ENCODE measurements around the gene FAM241B.

FAM241B gene

DNA sequence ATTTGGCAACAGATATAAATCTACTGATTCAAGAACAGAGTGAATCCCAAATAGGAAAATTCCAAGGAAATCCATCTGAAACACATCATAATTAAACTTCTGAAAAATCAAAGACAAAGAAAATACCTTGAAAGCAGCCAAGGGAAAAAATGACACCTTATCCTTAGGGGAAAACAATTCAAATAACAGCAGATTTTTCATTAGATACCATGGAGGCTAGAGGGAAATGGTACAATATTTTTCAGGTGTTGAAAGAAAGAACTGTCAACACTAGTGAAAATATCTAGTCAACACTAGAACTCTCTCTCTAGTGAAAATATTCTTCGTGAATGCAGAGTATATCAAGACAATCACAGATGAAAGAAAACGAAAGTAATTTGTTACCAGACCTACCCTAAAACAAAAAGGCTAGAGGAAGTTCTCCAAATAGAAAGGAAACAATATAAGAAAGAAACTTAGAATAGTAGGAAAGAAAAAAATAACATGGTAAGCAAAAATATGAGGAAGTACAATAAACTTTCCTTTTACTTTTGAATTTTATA, 5.7 kb upstream of the FAM241B start:
- DNase-seq (ENCODE audit: low read depth, low spot score): no peak
- in situ Hi-C loops (cut with HindIII; ENCODE audit: low sequenced_read_pairs): no loop called here
- TF ChIP-seq, protein P1, sequence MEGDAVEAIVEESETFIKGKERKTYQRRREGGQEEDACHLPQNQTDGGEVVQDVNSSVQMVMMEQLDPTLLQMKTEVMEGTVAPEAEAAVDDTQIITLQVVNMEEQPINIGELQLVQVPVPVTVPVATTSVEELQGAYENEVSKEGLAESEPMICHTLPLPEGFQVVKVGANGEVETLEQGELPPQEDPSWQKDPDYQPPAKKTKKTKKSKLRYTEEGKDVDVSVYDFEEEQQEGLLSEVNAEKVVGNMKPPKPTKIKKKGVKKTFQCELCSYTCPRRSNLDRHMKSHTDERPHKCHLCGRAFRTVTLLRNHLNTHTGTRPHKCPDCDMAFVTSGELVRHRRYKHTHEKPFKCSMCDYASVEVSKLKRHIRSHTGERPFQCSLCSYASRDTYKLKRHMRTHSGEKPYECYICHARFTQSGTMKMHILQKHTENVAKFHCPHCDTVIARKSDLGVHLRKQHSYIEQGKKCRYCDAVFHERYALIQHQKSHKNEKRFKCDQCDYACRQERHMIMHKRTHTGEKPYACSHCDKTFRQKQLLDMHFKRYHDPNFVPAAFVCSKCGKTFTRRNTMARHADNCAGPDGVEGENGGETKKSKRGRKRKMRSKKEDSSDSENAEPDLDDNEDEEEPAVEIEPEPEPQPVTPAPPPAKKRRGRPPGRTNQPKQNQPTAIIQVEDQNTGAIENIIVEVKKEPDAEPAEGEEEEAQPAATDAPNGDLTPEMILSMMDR (IDR thresholded peaks at IDR 0.05; ENCODE audit: low read depth, low read length): no peak
- H3K4me3 ChIP-seq (ENCODE audit: low read depth, low read length): no peak overlapping the region

DNA sequence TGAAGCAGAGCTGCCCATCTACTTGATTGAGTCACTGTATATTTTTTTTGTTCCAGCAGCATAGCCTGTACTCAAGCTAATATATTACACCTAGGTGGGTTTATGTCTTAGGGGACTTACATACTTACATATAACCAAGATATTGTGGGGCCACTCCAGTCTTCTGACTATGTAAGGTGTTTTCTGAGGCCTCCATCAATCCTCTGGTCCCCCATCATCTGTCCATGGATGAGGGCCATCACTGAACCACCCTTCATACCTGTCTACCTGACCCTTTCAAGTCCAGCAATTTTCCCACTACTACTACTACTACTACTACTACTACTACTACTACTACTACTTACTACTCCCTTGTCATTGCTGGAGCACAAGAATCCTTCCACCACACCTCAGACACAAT, 3.2 kb upstream of the FAM241B start:
- DNase-seq (ENCODE audit: low read depth, low spot score): no peak
- in situ Hi-C loops (cut with HindIII; ENCODE audit: low sequenced_read_pairs): no loop called here
- no peak overlapping the region for H3K4me3 ChIP-seq (ENCODE audit: low read depth, low read length)
- TF ChIP-seq, protein P1 (IDR thresholded peaks at IDR 0.05; ENCODE audit: low read depth, low read length): no peak

DNA sequence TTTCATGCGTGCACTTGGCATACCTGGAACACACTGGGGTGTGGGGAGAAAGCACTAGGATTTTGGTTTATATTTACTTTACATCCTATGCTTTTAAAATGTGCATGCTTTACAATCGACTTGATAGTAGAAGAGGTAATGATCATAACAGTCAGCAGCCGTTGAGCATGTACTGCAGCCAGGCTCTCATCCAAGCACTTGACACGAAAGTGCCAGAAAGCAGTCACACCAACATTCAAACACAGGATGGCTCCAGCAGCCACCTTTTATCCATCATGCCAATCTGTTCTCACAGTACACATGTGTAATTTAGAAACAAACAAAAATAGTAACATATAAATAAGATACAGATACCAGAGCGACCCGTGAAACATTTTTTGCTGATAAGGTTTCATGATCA, 1.2 kb upstream of the FAM241B start:
- TF ChIP-seq, protein P1 (IDR thresholded peaks at IDR 0.05; ENCODE audit: low read depth, low read length): no peak
- in situ Hi-C loops (cut with HindIII; ENCODE audit: low sequenced_read_pairs): no loop called here
- no peak for DNase-seq (ENCODE audit: low read depth, low spot score)
- no peak overlapping the region for H3K4me3 ChIP-seq (ENCODE audit: low read depth, low read length)

DNA sequence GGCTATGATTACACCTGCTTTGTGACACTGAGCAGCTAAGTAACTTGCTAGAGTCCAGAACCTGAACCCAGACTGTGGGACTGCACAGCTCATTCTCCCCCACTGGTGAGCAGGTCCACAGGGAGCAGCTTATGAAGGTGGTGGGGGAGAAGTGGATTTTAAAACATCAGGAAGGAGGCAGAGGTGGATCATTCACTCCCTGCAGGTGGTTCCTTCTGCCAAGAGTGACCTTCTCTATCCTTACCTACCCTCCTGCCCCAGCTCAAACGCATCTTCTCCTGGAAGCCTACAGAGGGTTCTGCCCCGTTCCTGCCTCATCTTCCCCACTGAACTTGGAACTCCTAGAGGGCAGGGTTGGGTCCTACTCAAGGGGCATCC, 539 bp upstream of the FAM241B start:
- TF ChIP-seq, protein P1 (IDR thresholded peaks at IDR 0.05; ENCODE audit: low read depth, low read length): no peak
- no peak for DNase-seq (ENCODE audit: low read depth, low spot score)
- in situ Hi-C loops (cut with HindIII; ENCODE audit: low sequenced_read_pairs): no loop called here
- peak overlapping the region; percentile 37 for H3K4me3 ChIP-seq (ENCODE audit: low read depth, low read length)

DNA sequence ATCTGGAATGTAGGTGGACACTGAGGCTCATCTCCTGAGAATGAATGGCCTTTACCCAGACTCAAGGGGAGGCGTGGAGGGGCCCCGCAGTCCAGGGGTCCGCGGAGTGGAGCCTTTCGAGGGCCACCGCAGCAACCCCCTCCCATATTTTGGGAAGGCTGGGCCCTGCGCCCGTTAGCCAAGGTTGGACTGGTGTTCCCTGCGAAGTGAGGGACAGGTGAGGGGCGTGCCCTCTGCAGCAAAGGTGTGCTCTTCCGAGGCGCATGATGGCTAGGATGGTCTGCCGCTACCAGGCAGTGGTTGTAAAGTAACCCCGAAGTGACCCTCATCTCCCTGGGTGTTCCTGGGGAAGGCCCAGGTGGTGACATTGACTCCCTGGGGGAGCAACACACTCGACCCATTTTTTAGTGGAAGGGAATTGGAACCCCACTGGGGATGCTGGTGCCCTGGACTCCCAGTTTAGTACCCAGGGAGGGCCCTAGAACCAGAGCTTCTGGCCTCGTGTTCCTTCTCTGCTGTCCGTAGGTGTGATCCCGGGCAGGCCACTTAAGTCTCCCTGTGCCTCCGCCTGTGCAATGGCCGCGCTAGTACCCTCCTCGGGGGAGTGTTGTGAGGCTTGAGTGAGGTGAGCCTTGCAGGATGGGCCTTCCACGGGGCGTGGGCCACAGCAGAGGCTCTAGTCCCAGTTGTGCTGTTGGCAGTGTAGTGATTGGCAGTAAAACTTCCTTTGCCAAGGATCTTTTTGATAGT, 779 bp downstream of the FAM241B start:
- in situ Hi-C loops (cut with HindIII; ENCODE audit: low sequenced_read_pairs): no loop called here

DNA sequence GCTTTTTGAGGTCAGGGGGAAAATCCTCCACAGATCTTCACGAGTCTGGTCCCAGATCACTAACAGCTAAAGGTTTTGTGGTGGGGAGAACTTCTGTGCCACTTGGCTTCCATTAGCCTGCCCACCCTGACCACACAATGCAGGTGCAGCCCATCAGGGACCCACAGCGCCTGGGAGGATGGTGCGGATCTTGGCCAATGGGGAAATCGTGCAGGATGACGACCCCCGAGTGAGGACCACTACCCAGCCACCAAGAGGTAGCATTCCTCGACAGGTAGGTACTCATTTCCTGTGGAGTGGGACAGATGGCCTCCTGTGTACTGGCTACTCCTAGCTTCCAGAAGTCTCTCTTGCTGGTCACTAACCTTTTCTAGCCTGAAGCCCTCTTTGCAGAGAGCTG, 1.5 kb downstream of the FAM241B start:
- no peak overlapping the region for H3K4me3 ChIP-seq (ENCODE audit: low read depth, low read length)
- TF ChIP-seq, protein P1 (IDR thresholded peaks at IDR 0.05; ENCODE audit: low read depth, low read length): no peak
- no peak for DNase-seq (ENCODE audit: low read depth, low spot score)
- in situ Hi-C loops (cut with HindIII; ENCODE audit: low sequenced_read_pairs): no loop called here

More for the DNA sequence above, 779 bp downstream of the FAM241B start:
- TF ChIP-seq, protein P1 (IDR thresholded peaks at IDR 0.05; ENCODE audit: low read depth, low read length): no peak
- H3K4me3 ChIP-seq (ENCODE audit: low read depth, low read length): peak overlapping the region; percentile 37
- no peak for DNase-seq (ENCODE audit: low read depth, low spot score)

All from astrocyte of the spinal cord (primary cell).